GM18870 (cell line): Measurements from ENCODE around the gene SLC25A21.

ENCODE experiments used
- ATAC-seq: cut with Tn5 transposase; IDR thresholded peaks from one replicate; pipeline ENCODE4 v1.9.1; 2021; ENCODE audit warnings: moderate library complexity; ENCODE audit not compliant: unreplicated experiment

SLC25A21 gene

GRCh38 chr14:36791402-36791801 lies 381.0 kb downstream of the SLC25A21 start:
- ATAC-seq = no peak

GRCh38 chr14:36785511-36785910 lies 386.9 kb downstream of the SLC25A21 start:
- no peak for ATAC-seq

DNA sequence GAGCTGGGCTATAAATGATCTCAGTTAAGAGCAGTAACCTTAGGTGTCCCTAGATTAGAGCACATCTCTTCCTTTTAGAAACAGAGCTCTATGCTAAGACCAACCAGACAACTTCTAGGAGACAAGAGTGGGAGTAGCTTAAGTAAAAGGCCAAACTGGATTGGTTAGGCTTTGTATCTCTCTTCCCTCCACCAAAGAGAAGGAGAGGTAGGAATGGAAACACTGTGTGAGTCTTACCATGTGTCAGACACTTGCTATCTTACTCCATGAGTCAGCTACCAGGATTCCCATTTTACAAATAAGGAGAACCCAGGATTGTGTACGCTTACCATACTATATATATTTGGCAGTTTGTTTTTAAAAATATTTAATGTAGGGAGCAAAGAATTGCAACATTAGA lies 387.9 kb downstream of the SLC25A21 start:
- no peak for ATAC-seq

GRCh38 chr14:36781897-36782296 lies 390.5 kb downstream of the SLC25A21 start:
- no peak for ATAC-seq

DNA sequence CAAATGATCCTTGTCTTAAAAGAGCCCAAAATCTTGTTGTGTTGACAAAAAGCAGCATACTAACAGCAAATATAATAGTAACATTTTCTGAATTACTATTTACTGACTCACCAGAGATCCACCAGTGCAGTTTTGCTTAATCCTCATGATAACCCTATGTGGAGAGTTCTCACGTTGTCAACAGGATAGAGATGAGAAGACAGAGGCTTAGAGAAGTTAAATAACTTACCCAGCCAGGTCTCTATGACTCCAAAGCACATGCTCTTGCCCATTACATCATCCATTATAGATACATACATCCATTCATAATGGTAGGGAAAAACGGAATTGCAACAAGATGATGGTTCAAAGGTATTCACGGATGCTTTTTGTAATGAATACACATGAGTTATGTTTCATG lies 398.8 kb downstream of the SLC25A21 start:
- ATAC-seq = no peak

GRCh38 chr14:36773136-36773540 lies 399.3 kb downstream of the SLC25A21 start:
- no peak for ATAC-seq

- ATAC-seq = no peak
These were observed 401.3 kb downstream of the SLC25A21 start for GRCh38 chr14:36771028-36771640.

DNA sequence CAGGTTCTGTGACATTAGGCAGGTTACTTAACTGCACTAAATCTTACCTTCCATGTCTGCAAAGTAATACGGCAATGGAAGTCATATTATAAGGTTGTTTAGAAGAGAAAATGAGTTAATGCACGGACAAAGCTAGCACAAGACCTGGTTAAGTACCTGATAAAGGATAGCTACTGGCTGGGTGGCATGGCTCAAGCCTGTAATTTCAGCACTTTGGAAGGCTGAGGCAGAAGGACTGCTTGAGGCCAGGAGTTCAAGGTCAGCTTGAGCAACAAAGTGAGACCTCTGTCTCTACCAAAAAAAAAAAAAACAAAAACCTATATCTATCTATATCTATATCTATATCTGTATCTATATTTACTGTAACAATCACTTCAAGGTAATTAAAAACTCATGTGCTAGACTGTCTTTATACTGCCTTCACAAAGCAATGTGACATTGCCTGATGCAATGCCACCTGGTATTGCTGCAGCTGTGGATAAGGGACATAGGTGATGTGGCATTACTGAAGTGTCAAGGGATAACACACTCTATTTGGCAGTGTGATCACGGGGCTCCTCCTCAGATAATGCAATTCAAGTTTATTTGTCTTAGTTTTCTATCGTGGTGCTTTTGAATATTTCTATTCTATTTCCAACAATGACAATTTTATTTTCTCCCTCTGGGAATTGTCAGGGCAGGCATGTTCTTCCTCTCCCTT lies 403.6 kb downstream of the SLC25A21 start:
- no peak for ATAC-seq

DNA sequence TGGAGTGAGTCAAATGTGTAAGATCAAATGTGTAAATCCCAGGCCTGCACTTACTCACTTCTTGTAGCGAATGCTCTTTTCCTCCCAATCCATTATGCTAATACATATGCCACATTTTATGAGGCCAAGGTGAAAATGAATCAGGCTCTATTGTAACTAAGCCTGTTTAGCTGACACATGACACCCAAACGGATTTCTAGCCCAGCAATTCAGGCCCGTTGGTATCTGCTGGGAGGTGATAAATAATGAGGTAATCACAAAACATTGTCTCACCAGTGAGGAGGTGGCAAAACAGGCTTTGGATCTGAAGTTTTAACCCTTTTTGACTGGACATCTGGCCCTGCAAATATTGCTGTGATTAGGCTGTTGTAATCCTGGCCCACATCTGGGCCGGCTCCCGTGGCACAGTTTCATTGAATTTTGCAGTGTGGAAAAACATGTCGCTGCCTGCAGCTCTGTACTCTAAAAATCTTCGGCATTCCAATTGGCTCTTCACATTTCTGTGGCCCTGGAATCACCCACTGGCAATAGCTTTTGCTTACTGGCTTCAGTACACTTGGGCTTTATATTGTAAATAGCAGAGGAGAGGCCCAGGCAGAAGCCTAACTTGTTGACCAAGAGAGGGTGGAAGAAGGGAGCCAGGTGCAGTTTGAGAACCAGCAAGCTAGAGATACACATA lies 404.7 kb downstream of the SLC25A21 start:
- no peak for ATAC-seq

DNA sequence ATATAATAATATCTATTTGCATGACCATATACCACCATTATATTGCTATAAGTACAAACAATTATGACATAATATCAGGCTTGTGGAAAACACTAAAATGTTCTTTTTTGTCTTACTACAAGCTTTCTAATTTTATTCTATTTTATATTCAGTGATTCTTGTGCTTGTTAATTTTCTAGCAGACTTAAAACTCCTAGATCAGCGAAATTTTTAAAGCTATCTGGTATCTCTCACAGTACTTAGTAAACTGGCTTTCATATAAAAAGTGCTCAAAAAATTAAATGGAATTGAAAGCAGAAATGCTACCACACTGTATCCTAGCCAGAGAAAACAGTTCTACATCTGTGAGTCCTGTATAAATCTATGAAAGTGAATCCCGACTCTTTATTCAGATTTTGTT lies 405.4 kb downstream of the SLC25A21 start:
- ATAC-seq = no peak

DNA sequence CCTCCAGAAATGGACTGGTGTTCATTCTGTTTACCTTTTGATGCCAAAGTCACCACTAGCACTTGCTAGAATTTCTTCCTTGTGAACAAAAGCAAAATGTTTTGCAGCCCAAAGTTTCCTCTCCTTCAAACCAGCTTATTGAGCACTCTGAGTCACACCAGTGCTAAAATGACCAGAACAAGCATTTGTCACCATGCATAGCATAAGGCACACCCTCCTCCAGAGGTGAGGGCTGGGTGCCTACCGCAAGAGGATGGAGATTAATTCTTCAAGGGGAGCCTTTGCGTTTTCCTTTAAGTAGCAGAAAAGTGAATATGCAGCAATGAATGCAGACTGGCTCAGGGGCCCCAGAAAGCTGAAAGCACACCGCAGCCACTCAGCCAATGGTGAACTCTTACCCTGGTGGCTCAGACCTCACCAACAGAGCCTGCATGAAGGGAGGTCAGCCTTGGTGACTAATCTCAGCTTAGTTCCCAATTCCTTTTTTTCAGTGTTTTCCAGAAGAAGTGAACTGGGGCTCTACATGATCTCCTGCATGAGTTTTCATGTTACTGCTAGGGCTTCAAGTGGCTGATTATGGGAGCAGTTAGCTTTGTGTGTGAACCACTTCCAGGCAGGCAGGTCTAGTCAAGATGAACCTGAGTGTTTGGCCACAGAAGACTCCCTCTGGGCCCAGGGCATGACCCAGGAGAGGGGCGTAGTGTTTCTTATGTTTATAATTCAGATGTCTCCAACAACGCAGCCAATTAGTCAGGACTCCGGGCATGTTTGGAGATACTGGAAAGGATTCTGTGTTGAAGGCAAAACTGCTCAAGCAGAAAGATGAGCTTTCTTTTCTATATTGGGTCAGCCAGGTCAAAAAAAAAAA lies 414.4 kb downstream of the SLC25A21 start:
- no peak for ATAC-seq

DNA sequence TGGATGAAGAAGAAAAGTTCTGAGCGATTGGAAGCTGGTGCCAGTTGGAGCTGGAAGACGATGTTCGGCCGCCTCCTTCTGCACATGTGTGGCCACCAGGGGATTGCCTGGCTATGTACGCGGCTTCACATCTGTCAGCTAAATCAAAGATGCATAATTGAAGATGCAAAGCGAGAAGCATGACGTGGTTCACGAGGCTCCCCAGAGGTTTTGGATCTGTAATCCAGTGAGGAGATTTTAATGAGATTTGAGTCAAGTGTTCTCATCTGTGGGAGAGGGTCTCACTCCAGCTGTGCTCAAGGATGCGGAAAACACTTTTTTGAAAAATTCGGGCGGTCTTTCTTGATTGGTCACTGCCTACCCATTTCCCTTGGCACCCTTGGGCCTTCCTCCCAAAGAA lies 416.2 kb downstream of the SLC25A21 start:
- ATAC-seq = no peak

DNA sequence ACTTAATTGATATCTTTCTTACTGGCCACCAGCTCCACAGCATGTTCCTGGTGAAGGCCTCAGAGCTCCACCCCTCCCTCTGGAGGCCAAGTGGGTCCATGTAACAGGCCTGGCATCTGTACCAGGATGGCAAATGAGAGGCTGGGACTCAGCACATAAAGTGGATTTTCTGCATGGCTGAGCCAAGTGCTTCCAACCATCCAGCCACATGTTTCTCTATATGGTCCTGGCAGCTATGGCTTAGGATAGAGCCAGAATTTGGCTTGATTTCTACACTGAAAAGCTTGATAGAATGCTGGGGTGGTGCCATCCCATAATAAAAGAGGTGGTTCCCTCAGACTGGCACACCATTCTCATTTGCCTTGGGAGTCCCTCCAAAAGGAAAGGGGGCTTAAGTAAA lies 416.6 kb downstream of the SLC25A21 start:
- no peak for ATAC-seq

- ATAC-seq = no peak
These were observed 420.5 kb downstream of the SLC25A21 start for GRCh38 chr14:36751920-36752319.

DNA sequence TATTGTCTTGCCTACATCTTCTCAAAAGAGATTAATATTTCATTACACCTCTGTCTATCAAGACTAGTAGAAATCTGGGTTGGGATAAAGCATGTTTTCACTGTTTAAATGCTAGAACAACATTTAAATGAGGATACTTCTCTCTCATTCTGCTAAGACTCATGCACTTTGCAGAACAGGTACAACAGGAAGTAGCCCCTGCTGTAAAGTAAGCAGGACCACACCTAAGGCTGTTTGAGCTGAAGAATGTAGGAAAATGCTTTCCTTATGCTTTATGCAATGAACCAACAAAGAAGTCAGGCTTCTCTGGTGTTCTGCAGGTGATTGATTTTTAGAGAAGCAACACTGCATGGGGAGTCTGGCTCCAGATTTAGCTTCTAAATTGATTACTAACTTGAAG lies 421.3 kb downstream of the SLC25A21 start:
- ATAC-seq = no peak

GRCh38 chr14:36750244-36750643 lies 422.2 kb downstream of the SLC25A21 start:
- ATAC-seq = no peak

DNA sequence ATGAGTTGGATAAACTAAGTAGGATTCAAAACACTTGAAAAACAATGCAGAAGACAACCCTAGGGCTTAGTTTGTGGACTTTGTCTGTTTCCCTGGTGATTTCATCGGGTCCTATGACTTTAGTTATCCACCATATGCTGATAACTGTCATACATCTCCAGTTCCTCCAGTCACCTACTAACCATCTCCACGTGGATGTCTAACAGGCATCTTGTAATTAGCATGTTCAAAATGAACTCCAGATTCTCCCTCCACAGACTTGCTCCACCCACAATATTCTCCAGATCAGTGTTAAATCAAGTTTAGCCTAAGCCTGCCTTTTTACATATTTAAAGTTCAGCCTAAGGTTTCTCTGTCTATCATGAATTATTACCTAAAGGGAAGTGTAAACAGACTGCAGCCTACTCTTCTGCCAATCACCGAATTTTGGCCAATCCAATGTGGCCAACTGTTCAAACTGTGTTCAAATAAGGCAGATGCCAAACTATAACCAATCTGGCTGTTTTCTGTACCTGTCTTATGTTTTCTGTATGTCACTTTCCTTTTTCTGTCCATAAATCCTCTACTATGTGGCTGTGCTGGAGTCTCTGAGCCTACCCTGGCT lies 423.7 kb downstream of the SLC25A21 start:
- ATAC-seq = no peak

GRCh38 chr14:36747411-36748184 lies 424.8 kb downstream of the SLC25A21 start:
- ATAC-seq = no peak

DNA sequence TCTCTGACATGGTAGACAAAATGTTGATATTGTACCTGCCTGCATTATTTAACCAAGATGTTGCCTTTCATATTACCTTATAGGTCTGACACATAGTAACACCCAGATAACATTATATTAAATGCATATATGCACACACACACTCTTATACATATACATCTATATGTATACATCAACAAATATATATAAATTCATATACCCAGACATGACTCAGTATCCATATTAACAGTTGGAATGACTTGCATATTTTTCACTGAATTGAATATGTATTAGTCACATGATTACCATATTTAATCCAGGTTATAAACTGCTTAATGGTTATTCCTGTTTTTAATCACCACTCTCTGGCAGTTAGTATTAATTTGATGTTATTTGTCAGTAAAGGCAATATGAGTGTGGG lies 425.5 kb downstream of the SLC25A21 start:
- no peak for ATAC-seq

DNA sequence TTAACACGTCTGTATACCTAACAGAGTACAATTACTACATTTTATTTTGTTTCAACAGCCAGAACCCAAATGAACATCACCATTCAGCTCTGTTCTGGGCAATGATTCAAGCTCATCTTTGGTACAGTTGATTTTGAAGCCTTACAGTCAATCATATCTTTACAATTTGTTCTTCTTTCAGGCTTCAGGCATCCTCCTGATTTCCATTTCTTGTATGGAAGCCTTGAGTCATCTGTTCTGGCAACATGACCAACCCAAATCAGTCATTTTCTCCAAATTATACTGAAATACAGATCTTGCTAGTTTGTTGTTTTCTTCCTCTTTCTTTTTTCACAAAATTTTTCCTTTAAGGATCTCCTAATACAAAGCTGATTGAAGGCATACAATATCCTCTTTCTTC lies 430.5 kb downstream of the SLC25A21 start:
- no peak for ATAC-seq
